SK-N-SH (cell line): Measurements from ENCODE around the gene TPP2. TPM values are rescaled to one million over a fixed set of nuclear protein-coding genes. Genes with fewer than 3 reads are reported as not detected.

ENCODE experiments used
- CTCF ChIA-PET: fragments of 300-600, 350-600 bp; formaldehyde crosslinking; extraction: SDS; loops from one replicate; lab custom pipeline; 2021; lab: Yijun Ruan, JAX
- POLR2A ChIA-PET: fragments of 350-600 bp; sonication (Branson Sonifier 250); formaldehyde crosslinking; extraction: SDS; loops from one replicate; lab custom pipeline; 2020; ENCODE audit warnings: antibody characterized with exemption, inconsistent platforms; lab: Yijun Ruan, JAX
- DNase-seq: peaks from one replicate; pipeline ENCODE4 v3.0.0; 2012
- H2AFZ ChIP-seq: fragments of 200-600 bp; sonication (generic); 2 replicates; pipeline ENCODE4 v1.8.1; 2016; ENCODE audit warnings: antibody characterized with exemption, mild to moderate bottlenecking, low read depth
- H3F3A ChIP-seq: fragments of 200-600 bp; sonication (generic); replicated peaks from 2 replicates; pipeline ENCODE3; 2016; ENCODE audit warnings: antibody characterized with exemption, mild to moderate bottlenecking; ENCODE audit not compliant: insufficient read depth
- H3K27ac ChIP-seq, 2 experiments: fragments of 200-500 bp in 1 of 2; fragments of 200-600 bp in 1 of 2; sonication (Bioruptor generic) in 1 of 2; sonication (generic), shearing (Covaris generic) in 1 of 2; 2 replicates each; pipeline versions ENCODE4 v1.5.1 to v1.6.1; 2014 to 2016; ENCODE audit warnings: low read depth in 2 of 2, inconsistent platforms in 1 of 2, low read length in 1 of 2, mild to moderate bottlenecking in 1 of 2, mixed read lengths in 1 of 2
- H3K27me3 ChIP-seq: fragments of 200-600 bp; sonication (generic), shearing (Covaris generic); 2 replicates; pipeline ENCODE4 v1.6.1; 2016; ENCODE audit warnings: mixed run types; ENCODE audit not compliant: insufficient read depth
- H3K36me3 ChIP-seq, 2 experiments: fragments of 200-500 bp in 1 of 2; fragments of 200-600 bp in 1 of 2; sonication (Bioruptor generic) in 1 of 2; sonication (generic) in 1 of 2; replicated peaks in 1 of 2; 2 replicates each; pipeline versions ENCODE3 to v1.5.1; 2014 to 2016; ENCODE audit warnings: low read length in 1 of 2, mild to moderate bottlenecking in 1 of 2; ENCODE audit not compliant: insufficient read depth in 2 of 2, control insufficient read depth in 1 of 2
- H3K4me1 ChIP-seq, 2 experiments: fragments of 200-500 bp in 1 of 2; fragments of 200-600 bp in 1 of 2; sonication (Bioruptor generic) in 1 of 2; sonication (generic), shearing (Covaris generic) in 1 of 2; 2 replicates each; pipeline versions ENCODE4 v1.5.1 to v1.6.1; 2014 to 2016; ENCODE audit warnings: low read depth in 1 of 2, low read length in 1 of 2, mixed run types in 1 of 2; ENCODE audit not compliant: insufficient read depth in 2 of 2, control insufficient read depth in 1 of 2
- H3K4me2 ChIP-seq: fragments of 200-600 bp; sonication (generic), shearing (Covaris generic); 2 replicates; pipeline ENCODE4 v1.6.1; 2017; ENCODE audit warnings: mixed run types
- H3K4me3 ChIP-seq, 2 experiments: fragments of 200-500 bp in 1 of 2; fragments of 200-600 bp in 1 of 2; sonication (Bioruptor generic) in 1 of 2; sonication (generic), shearing (Covaris generic) in 1 of 2; 2 replicates each; pipeline versions ENCODE4 v1.5.1 to v1.8.1; 2014 to 2016; ENCODE audit warnings: low read depth in 2 of 2, inconsistent platforms in 1 of 2, low read length in 1 of 2, mild to moderate bottlenecking in 1 of 2, mixed read lengths in 1 of 2, moderate library complexity in 1 of 2
- H3K79me2 ChIP-seq: fragments of 200-600 bp; sonication (generic); 2 replicates; pipeline ENCODE4 v1.8.1; 2017; ENCODE audit warnings: mild to moderate bottlenecking; ENCODE audit not compliant: insufficient read depth
- H3K9ac ChIP-seq: fragments of 200-600 bp; sonication (generic); 2 replicates; pipeline ENCODE4 v1.6.1; 2017; ENCODE audit warnings: mixed run types
- H3K9me2 ChIP-seq: fragments of 200-600 bp; sonication (generic); 2 replicates; pipeline ENCODE4 v1.6.1; 2017; ENCODE audit warnings: mixed run types
- H3K9me3 ChIP-seq: fragments of 200-600 bp; sonication (generic); 2 replicates; pipeline ENCODE4 v1.6.1; 2017; ENCODE audit warnings: mixed run types, mild to moderate bottlenecking, moderate library complexity
- H4K20me1 ChIP-seq: fragments of 200-600 bp; sonication (generic); 2 replicates; pipeline ENCODE4 v1.6.1; 2017; ENCODE audit warnings: mild to moderate bottlenecking, mixed run types; ENCODE audit not compliant: insufficient read depth
- ELF1 ChIP-seq: IDR thresholded peaks from 2 replicates; pipeline ENCODE4 v1.4.0; 2012
- EZH2phosphoT487 ChIP-seq: fragments of 200-600 bp; sonication (generic); IDR thresholded peaks from 2 replicates; pipeline ENCODE4 v1.6.1; 2017; ENCODE audit warnings: low read depth, mixed run types, mild to moderate bottlenecking, antibody characterized with exemption, moderate library complexity, borderline replicate concordance
- FOSL2 ChIP-seq: IDR thresholded peaks from 2 replicates; pipeline ENCODE4 v1.4.0; 2012; ENCODE audit warnings: low read depth, mild to moderate bottlenecking, moderate library complexity, borderline replicate concordance
- GABPA ChIP-seq: IDR thresholded peaks from 2 replicates; pipeline ENCODE4 v1.4.0; 2012; ENCODE audit warnings: low read depth, mild to moderate bottlenecking
- GATA2 ChIP-seq: sonication (generic); formaldehyde crosslinking; IDR thresholded peaks from 2 replicates; pipeline ENCODE4 v1.5.0; 2020; ENCODE audit warnings: mild to moderate bottlenecking, missing genetic modification reagents
- MAX ChIP-seq: IDR thresholded peaks from 2 replicates; pipeline ENCODE4 v1.4.0; 2012; ENCODE audit warnings: low read depth
- MEF2A ChIP-seq: IDR thresholded peaks from 2 replicates; pipeline ENCODE4 v1.4.0; 2012; ENCODE audit warnings: low read depth, borderline replicate concordance
- NFIC ChIP-seq: IDR thresholded peaks from 2 replicates; pipeline ENCODE4 v1.4.0; 2012; ENCODE audit warnings: borderline replicate concordance
- NRF1 ChIP-seq: IDR thresholded peaks from 2 replicates; pipeline ENCODE4 v1.6.1; 2012; ENCODE audit warnings: low read depth, mild to moderate bottlenecking, low read length
- PBX3 ChIP-seq: IDR thresholded peaks from 2 replicates; pipeline ENCODE4; 2012
- POLR2AphosphoS5 ChIP-seq: IDR thresholded peaks from 2 replicates; pipeline ENCODE4 v1.6.1; 2012; ENCODE audit warnings: low read depth, low read length
- RCOR1 ChIP-seq: fragments of 150-350 bp; IDR thresholded peaks from 2 replicates; pipeline ENCODE4 v1.6.1; 2017; ENCODE audit warnings: antibody characterized with exemption, low read length
- REST ChIP-seq: IDR thresholded peaks from 2 replicates; pipeline ENCODE4 v1.6.1; 2012; ENCODE audit warnings: mild to moderate bottlenecking, low read depth, low read length, moderate library complexity
- RFX5 ChIP-seq: IDR thresholded peaks from 2 replicates; pipeline ENCODE4 v1.6.1; 2012; ENCODE audit warnings: mild to moderate bottlenecking, improper control_type of control experiment, low read length
- TAF1 ChIP-seq: IDR thresholded peaks from 2 replicates; pipeline ENCODE4 v1.6.1; 2012; ENCODE audit warnings: low read depth, mild to moderate bottlenecking, low read length, moderate library complexity, borderline replicate concordance
- TEAD4 ChIP-seq: IDR thresholded peaks from 2 replicates; pipeline ENCODE4 v1.4.0; 2012; ENCODE audit warnings: mild to moderate bottlenecking, borderline replicate concordance; ENCODE audit not compliant: insufficient read depth
- USF2 ChIP-seq: fragments of 150-350 bp; IDR thresholded peaks from 2 replicates; pipeline ENCODE4 v1.6.1; 2017; ENCODE audit warnings: antibody characterized with exemption, low read length, low read depth, borderline replicate concordance
- WGBS: methylation state at CpG from one replicate; pipeline ENCODE4 v1.1.6; 2017; ENCODE audit warnings: low lambda C conversion rate; 5-methylcytosine and 5-hydroxymethylcytosine counted together
- polyA plus RNA-seq, 3 experiments: library from polyadenylated mRNA; depleted of rRNA; stranded (reverse); fragments of >200 nt; gene quantifications; 2 replicates each; pipeline ENCODE4 v1.2.3, GENCODE V29; 2012

The TPP2 gene
- polyA plus RNA-seq, 1 of the 3 experiments (the other 2 are of a cell fraction) = 8.3 TPM

- H3K27me3 ChIP-seq = no peaks in the 10 kb centered on the region
- 86% methylated on average over 5 of the region's 5 CpGs for WGBS
- H3K4me1 ChIP-seq = no peaks in the 10 kb centered on the region
- H3K9me2 ChIP-seq = no peaks in the 10 kb centered on the region
- POLR2A ChIA-PET = no interaction called here
- no peak for DNase-seq
- H3K79me2 ChIP-seq = no peaks in the 10 kb centered on the region
- H3F3A ChIP-seq = peaks cover 2% of the 10 kb centered on the region
- H3K9me3 ChIP-seq = no peaks in the 10 kb centered on the region
- H3K27ac ChIP-seq = no peak overlapping the region
- no peak overlapping the region for H2AFZ ChIP-seq
- H4K20me1 ChIP-seq = no peaks in the 10 kb centered on the region
- H3K9ac ChIP-seq = no peak overlapping the region
- no peak for TF ChIP-seq TAF1
- no peak for TF ChIP-seq NFIC
- TF ChIP-seq GABPA = no peak
- no peak for TF ChIP-seq GATA2 (CRISPR knock-in tag)
- TF ChIP-seq MAX = no peak
- TF ChIP-seq NRF1 = no peak
- no peak for TF ChIP-seq REST
- TF ChIP-seq MEF2A = no peak
- no peak for TF ChIP-seq FOSL2
- TF ChIP-seq EZH2phosphoT487 = no peak
- TF ChIP-seq USF2 = no peak
- no peak for TF ChIP-seq RFX5
- TF ChIP-seq TEAD4 = no peak
- no peak for TF ChIP-seq PBX3
- no peak for TF ChIP-seq POLR2AphosphoS5
- TF ChIP-seq RCOR1 = no peak
- TF ChIP-seq ELF1 = no peak
- H3K36me3 ChIP-seq = peaks cover 34 to 44% of the 10 kb centered on the region in 2 experiments
- H3K4me3 ChIP-seq = no peak overlapping the region
- CTCF ChIA-PET = no interaction called here
- H3K4me2 ChIP-seq = no peak overlapping the region
These were observed 84.3 kb downstream of the TPP2 start for GRCh38 chr13:102680842-102681740.
